ENCODE data around the gene ZRANB3. TPM values are rescaled to one million over a fixed set of nuclear protein-coding genes. Genes with fewer than 3 reads are reported as not detected.
"Not testable (repeated sequence)": the region's sequence is repeated elsewhere in the genome, so short reads cannot be mapped to it uniquely, and the experiment has no call there.

Gene ZRANB3
- total RNA-seq, 1 experiment from 2014 or later: 16.3 TPM

GRCh38 chr2:135424849-135425248, 106.2 kb downstream of the ZRANB3 start:
- intact Hi-C loops (cut with micrococcal nuclease): no loop called here
- CTCF ChIA-PET: no interaction called here
- no peaks in the 10 kb centered on the region for H3K4me1 Mint-ChIP-seq (ENCODE audit: insufficient read depth, unreplicated experiment)

GRCh38 chr2:135422898-135423297, 108.1 kb downstream of the ZRANB3 start:
- ChIA-PET CTCF (no interaction called here), POLR2A (interaction anchor here (1.8 kb wide), 1 partner anchor 10 kb away, joined by 4 read pairs; no protein-coding TSS in a partner anchor)
- DNase-seq (ENCODE audit: unreplicated experiment): no peak
- BruUV-seq (replicated peaks): no TSS peak
- no peak overlapping the region for H3K27ac Mint-ChIP-seq (ENCODE audit: low read depth, unreplicated experiment)
- no peaks in the 10 kb centered on the region for H3K27me3 Mint-ChIP-seq (ENCODE audit: insufficient read depth, unreplicated experiment)
- peaks cover 12% of the 10 kb centered on the region for H3K36me3 Mint-ChIP-seq (ENCODE audit: insufficient read depth, unreplicated experiment)
- TF ChIP-seq, protein P1, sequence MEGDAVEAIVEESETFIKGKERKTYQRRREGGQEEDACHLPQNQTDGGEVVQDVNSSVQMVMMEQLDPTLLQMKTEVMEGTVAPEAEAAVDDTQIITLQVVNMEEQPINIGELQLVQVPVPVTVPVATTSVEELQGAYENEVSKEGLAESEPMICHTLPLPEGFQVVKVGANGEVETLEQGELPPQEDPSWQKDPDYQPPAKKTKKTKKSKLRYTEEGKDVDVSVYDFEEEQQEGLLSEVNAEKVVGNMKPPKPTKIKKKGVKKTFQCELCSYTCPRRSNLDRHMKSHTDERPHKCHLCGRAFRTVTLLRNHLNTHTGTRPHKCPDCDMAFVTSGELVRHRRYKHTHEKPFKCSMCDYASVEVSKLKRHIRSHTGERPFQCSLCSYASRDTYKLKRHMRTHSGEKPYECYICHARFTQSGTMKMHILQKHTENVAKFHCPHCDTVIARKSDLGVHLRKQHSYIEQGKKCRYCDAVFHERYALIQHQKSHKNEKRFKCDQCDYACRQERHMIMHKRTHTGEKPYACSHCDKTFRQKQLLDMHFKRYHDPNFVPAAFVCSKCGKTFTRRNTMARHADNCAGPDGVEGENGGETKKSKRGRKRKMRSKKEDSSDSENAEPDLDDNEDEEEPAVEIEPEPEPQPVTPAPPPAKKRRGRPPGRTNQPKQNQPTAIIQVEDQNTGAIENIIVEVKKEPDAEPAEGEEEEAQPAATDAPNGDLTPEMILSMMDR (IDR thresholded peaks at IDR 0.05; ENCODE audit: unreplicated experiment): no peak
- H3K9me3 Mint-ChIP-seq (ENCODE audit: unreplicated experiment): peaks cover 22% of the 10 kb centered on the region
- no peak overlapping the region for H3K4me3 Mint-ChIP-seq (ENCODE audit: unreplicated experiment)
- no peaks in the 10 kb centered on the region for H3K4me1 Mint-ChIP-seq (ENCODE audit: insufficient read depth, unreplicated experiment)
- intact Hi-C loops (cut with micrococcal nuclease): no loop called here

More at GRCh38 chr2:135424849-135425248, 106.2 kb downstream of the ZRANB3 start:
- POLR2A ChIA-PET: interaction anchor here (1.8 kb wide), 1 partner anchor 12 kb away, joined by 4 read pairs; no protein-coding TSS in a partner anchor
- no peaks in the 10 kb centered on the region for H3K27me3 Mint-ChIP-seq (ENCODE audit: insufficient read depth, unreplicated experiment)
- no peak for DNase-seq (ENCODE audit: unreplicated experiment)
- H3K4me3 Mint-ChIP-seq (ENCODE audit: unreplicated experiment): no peak overlapping the region
- H3K27ac Mint-ChIP-seq (ENCODE audit: low read depth, unreplicated experiment): no peak overlapping the region
- TF ChIP-seq, protein P1 (IDR thresholded peaks at IDR 0.05; ENCODE audit: unreplicated experiment): no peak
- BruUV-seq (replicated peaks): no TSS peak
- peaks cover 16% of the 10 kb centered on the region for H3K9me3 Mint-ChIP-seq (ENCODE audit: unreplicated experiment)
- peaks cover 12% of the 10 kb centered on the region for H3K36me3 Mint-ChIP-seq (ENCODE audit: insufficient read depth, unreplicated experiment)

DNA sequence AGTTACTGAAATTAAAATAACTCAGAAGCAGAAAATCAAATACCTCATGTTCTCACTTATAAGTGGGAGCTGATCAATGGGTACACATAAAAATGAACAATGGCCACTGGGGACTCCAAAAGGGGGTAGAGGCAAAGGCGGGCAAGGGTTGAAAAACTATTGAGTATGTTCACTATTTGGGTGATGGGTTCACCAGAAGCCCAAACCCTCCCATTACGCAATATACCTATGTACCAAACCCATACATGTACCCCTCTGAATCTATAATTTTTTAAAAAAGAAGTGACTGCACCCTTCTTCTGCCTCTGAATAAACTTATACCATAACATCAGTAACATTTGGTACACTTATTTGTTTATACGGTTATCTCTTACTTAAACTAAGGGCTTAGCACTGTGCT, 119.4 kb downstream of the ZRANB3 start:
- no peak overlapping the region for H3K4me3 Mint-ChIP-seq (ENCODE audit: unreplicated experiment)
- BruUV-seq (replicated peaks): no TSS peak
- H3K27me3 Mint-ChIP-seq (ENCODE audit: insufficient read depth, unreplicated experiment): no peaks in the 10 kb centered on the region
- H3K27ac Mint-ChIP-seq (ENCODE audit: low read depth, unreplicated experiment): no peak overlapping the region
- TF ChIP-seq, protein P1 (IDR thresholded peaks at IDR 0.05; ENCODE audit: unreplicated experiment): no peak
- no peaks in the 10 kb centered on the region for H3K4me1 Mint-ChIP-seq (ENCODE audit: insufficient read depth, unreplicated experiment)
- H3K36me3 Mint-ChIP-seq (ENCODE audit: insufficient read depth, unreplicated experiment): no peaks in the 10 kb centered on the region
- POLR2A ChIA-PET: no interaction called here
- H3K9me3 Mint-ChIP-seq (ENCODE audit: unreplicated experiment): peaks cover 7% of the 10 kb centered on the region
- no peak for DNase-seq (ENCODE audit: unreplicated experiment)
- CTCF ChIA-PET: no interaction called here
- intact Hi-C loops (cut with micrococcal nuclease): no loop called here

GRCh38 chr2:135409436-135409835, 121.6 kb downstream of the ZRANB3 start:
- Mint-ChIP-seq H3K4me3 (ENCODE audit: unreplicated experiment) (no peak overlapping the region), H3K27me3 (ENCODE audit: insufficient read depth, unreplicated experiment) (no peaks in the 10 kb centered on the region), H3K9me3 (ENCODE audit: unreplicated experiment) (peaks cover 16% of the 10 kb centered on the region), H3K36me3 (ENCODE audit: insufficient read depth, unreplicated experiment) (no peaks in the 10 kb centered on the region), H3K4me1 (ENCODE audit: insufficient read depth, unreplicated experiment) (no peaks in the 10 kb centered on the region), H3K27ac (ENCODE audit: low read depth, unreplicated experiment) (no peak overlapping the region)
- no peak for DNase-seq (ENCODE audit: unreplicated experiment)
- no TSS peak for BruUV-seq (replicated peaks)
- ChIA-PET CTCF (no interaction called here), POLR2A (interaction anchor here (0.7 kb wide), 1 partner anchor 30 kb away, joined by 3 read pairs; no protein-coding TSS in a partner anchor)
- intact Hi-C loops (cut with micrococcal nuclease): no loop called here
- TF ChIP-seq, protein P1 (IDR thresholded peaks at IDR 0.05; ENCODE audit: unreplicated experiment): no peak

- BruUV-seq (replicated peaks); H3K4me3 Mint-ChIP-seq (ENCODE audit: unreplicated experiment); POLR2A ChIA-PET; H3K27me3 Mint-ChIP-seq (ENCODE audit: insufficient read depth, unreplicated experiment); H3K36me3 Mint-ChIP-seq (ENCODE audit: insufficient read depth, unreplicated experiment); DNase-seq (ENCODE audit: unreplicated experiment); H3K4me1 Mint-ChIP-seq (ENCODE audit: insufficient read depth, unreplicated experiment); intact Hi-C loops (cut with micrococcal nuclease); H3K9me3 Mint-ChIP-seq (ENCODE audit: unreplicated experiment); H3K27ac Mint-ChIP-seq (ENCODE audit: low read depth, unreplicated experiment): not testable (repeated sequence)
- CTCF ChIA-PET: interaction anchor here (0.6 kb wide), 1 partner anchor 33 kb away, joined by 3 read pairs; no protein-coding TSS in a partner anchor
These were observed 134.8 kb downstream of the ZRANB3 start for GRCh38 chr2:135396259-135396658.

Measured in MCF 10A (cell line).